ENCODE measurements around the gene BHLHA15. TPM values are rescaled to one million over a fixed set of nuclear protein-coding genes. Genes with fewer than 3 reads are reported as not detected.

BHLHA15 gene
- total RNA-seq, 2 donors from 2014 or later: 0.67 to 2.4 TPM

GRCh38 chr7:98171449-98171848 lies 39.8 kb upstream of the BHLHA15 start:
- Histone ChIP-seq H3K4me1 (no peaks in the 10 kb centered on the region), H3K9ac (ENCODE audit: low read depth in 2 of 2, low read length in 2 of 2) (no peak overlapping the region), H3K9me3 (no peaks in the 10 kb centered on the region), H3K36me3 (peaks cover 12% of the 10 kb centered on the region), H3K27me3 (no peaks in the 10 kb centered on the region), H3K4me3 (no peak overlapping the region), H3K27ac (no peak overlapping the region)
- intact Hi-C loops (cut with DNase I): no loop called here
- no peak for DNase-seq
- TF ChIP-seq, protein P1, sequence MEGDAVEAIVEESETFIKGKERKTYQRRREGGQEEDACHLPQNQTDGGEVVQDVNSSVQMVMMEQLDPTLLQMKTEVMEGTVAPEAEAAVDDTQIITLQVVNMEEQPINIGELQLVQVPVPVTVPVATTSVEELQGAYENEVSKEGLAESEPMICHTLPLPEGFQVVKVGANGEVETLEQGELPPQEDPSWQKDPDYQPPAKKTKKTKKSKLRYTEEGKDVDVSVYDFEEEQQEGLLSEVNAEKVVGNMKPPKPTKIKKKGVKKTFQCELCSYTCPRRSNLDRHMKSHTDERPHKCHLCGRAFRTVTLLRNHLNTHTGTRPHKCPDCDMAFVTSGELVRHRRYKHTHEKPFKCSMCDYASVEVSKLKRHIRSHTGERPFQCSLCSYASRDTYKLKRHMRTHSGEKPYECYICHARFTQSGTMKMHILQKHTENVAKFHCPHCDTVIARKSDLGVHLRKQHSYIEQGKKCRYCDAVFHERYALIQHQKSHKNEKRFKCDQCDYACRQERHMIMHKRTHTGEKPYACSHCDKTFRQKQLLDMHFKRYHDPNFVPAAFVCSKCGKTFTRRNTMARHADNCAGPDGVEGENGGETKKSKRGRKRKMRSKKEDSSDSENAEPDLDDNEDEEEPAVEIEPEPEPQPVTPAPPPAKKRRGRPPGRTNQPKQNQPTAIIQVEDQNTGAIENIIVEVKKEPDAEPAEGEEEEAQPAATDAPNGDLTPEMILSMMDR (IDR thresholded peaks at IDR 0.05): no peak

DNA sequence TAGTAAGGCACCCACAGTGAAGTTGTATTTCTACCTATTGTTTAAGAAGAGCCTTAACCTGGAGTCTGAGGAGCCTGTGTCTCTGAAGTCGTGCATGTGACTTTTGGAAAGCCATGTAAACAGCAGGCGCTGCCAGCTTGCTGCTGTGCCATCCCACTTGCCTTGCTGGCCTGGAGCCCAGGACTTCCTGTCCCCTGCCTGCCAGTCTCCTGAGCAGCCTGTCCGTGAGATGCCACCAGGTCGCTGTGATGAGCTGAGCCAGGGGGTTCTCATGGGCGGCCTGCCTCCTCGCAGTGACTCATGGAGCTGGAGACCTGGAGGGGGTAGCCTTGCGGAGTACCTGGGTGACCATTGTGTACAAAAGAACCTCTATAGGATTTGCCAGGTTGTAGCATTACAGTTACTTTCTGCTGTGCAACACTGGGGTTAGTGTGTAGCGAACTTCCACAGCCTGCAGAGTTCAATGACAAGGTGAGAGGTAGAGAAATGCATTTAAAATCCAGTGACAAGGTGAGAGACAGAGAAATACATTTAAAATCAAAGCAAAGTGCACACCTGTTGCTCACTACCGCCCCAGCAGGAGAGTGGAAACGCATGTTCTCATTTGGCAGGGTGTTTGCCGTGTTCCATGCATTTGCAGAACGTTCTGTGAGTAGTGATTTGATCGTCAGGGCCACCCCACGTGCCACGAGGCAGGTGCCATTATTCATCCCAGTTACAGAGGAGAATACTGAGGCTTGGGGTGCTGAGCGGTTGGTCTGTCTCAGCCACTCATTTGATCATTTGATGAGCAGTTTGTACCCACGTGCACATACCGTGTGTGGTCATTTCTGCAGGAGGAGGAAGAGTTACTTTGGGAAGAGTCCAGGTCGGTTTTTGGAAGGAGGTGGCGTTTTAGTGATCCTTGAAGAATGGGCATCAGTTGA lies 36.6 kb upstream of the BHLHA15 start:
- no peak for DNase-seq
- Histone ChIP-seq H3K36me3 (peaks cover 12% of the 10 kb centered on the region), H3K27ac (no peak overlapping the region), H3K27me3 (no peaks in the 10 kb centered on the region), H3K4me1 (no peaks in the 10 kb centered on the region), H3K9me3 (no peaks in the 10 kb centered on the region), H3K4me3 (no peak overlapping the region), H3K9ac (ENCODE audit: low read depth in 2 of 2, low read length in 2 of 2) (no peak overlapping the region)
- TF ChIP-seq, protein P1 (IDR thresholded peaks at IDR 0.05): no peak
- intact Hi-C loops (cut with DNase I): no loop called here

- intact Hi-C loops (cut with DNase I): no loop called here
- TF ChIP-seq, protein P1 (IDR thresholded peaks at IDR 0.05): no peak
- Histone ChIP-seq H3K4me3 (no peak overlapping the region), H3K27me3 (no peaks in the 10 kb centered on the region), H3K9ac (ENCODE audit: low read depth in 2 of 2, low read length in 2 of 2) (no peak overlapping the region), H3K4me1 (no peaks in the 10 kb centered on the region), H3K36me3 (peaks cover 12% of the 10 kb centered on the region), H3K27ac (no peak overlapping the region), H3K9me3 (no peaks in the 10 kb centered on the region)
- DNase-seq: no peak
Measured at GRCh38 chr7:98175260-98175940, 35.8 kb upstream of the BHLHA15 start.

DNA sequence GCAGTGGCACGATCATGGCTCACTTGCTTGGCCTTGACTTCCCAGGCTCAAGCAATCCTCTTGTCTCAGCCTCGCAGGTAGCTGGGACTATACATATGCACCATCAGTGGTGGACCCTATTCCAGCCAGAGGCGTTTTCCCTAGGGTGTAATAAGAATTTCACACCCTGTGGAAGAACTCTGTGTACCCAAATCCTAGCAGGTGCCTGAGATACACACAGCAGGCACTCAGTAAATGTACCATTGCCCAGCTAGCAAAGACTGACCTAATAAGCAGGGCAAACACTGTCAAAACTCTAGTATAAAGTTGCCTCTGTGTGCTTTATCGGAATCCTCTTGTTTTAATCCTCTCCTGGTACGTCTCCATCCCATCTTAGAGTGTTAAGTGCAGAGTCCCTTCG lies 33.7 kb upstream of the BHLHA15 start:
- TF ChIP-seq, protein P1 (IDR thresholded peaks at IDR 0.05): no peak
- Histone ChIP-seq H3K9me3 (no peaks in the 10 kb centered on the region), H3K4me1 (no peaks in the 10 kb centered on the region), H3K27me3 (no peaks in the 10 kb centered on the region), H3K9ac (ENCODE audit: low read depth in 2 of 2, low read length in 2 of 2) (no peak overlapping the region), H3K36me3 (peaks cover 5% of the 10 kb centered on the region), H3K4me3 (no peak overlapping the region), H3K27ac (no peak overlapping the region)
- intact Hi-C loops (cut with DNase I): no loop called here
- no peak for DNase-seq

GRCh38 chr7:98178321-98178720 lies 32.9 kb upstream of the BHLHA15 start:
- H3K27ac ChIP-seq: no peak overlapping the region
- TF ChIP-seq, protein P1 (IDR thresholded peaks at IDR 0.05): no peak

More at GRCh38 chr7:98178321-98178720, 32.9 kb upstream of the BHLHA15 start:
- intact Hi-C loops (cut with DNase I): no loop called here
- Histone ChIP-seq H3K36me3 (peaks cover 5% of the 10 kb centered on the region), H3K4me3 (no peak overlapping the region), H3K27me3 (no peaks in the 10 kb centered on the region), H3K4me1 (no peaks in the 10 kb centered on the region), H3K9me3 (no peaks in the 10 kb centered on the region), H3K9ac (ENCODE audit: low read depth in 2 of 2, low read length in 2 of 2) (no peak overlapping the region)
- no peak for DNase-seq
